GM21619 (cell line): ENCODE measurements around the gene FERMT2.

Experiments used
- ATAC-seq: cut with Tn5 transposase; IDR thresholded peaks from one replicate; pipeline ENCODE4 v1.9.1; 2021; ENCODE audit not compliant: unreplicated experiment

FERMT2 gene

GRCh38 chr14:52950898-52951680, at the start of gene FERMT2:
Gene FERMT2, minus strand, starts transcription at chr14:52951050. Its CDS starts 482 bp downstream, at chr14:52950568.
- peak; percentile 44 for ATAC-seq

- ATAC-seq = no peak
Observed at GRCh38 chr14:52998376-52999015, 47.6 kb upstream of the FERMT2 start.

- ATAC-seq = no peak
Observed at GRCh38 chr14:52996493-52996892, 45.6 kb upstream of the FERMT2 start.

- no peak for ATAC-seq
Observed at GRCh38 chr14:52995998-52996397, 45.1 kb upstream of the FERMT2 start.

- ATAC-seq = no peak
Observed at GRCh38 chr14:52992236-52992870, 41.5 kb upstream of the FERMT2 start.

GRCh38 chr14:52988139-52988538, 37.3 kb upstream of the FERMT2 start:
- no peak for ATAC-seq

- no peak for ATAC-seq
Observed at GRCh38 chr14:52987514-52987913, 36.7 kb upstream of the FERMT2 start.

GRCh38 chr14:52987042-52987441, 36.2 kb upstream of the FERMT2 start:
- ATAC-seq = no peak

- ATAC-seq = no peak
Observed at GRCh38 chr14:52977798-52978197, 26.9 kb upstream of the FERMT2 start.

GRCh38 chr14:52974406-52974805, 23.6 kb upstream of the FERMT2 start:
- ATAC-seq = no peak

GRCh38 chr14:52961060-52961639, 10.3 kb upstream of the FERMT2 start:
- no peak for ATAC-seq

GRCh38 chr14:52960627-52961026, 9.8 kb upstream of the FERMT2 start:
- ATAC-seq = no peak

- ATAC-seq = no peak
Observed at GRCh38 chr14:52954346-52955214, 3.7 kb upstream of the FERMT2 start.

GRCh38 chr14:52951681-52952554, 1.1 kb upstream of the FERMT2 start:
- ATAC-seq = no peak

- ATAC-seq = peak; percentile 42
Observed at GRCh38 chr14:52950410-52950897, 396 bp downstream of the FERMT2 start.

GRCh38 chr14:52949711-52950409, 990 bp downstream of the FERMT2 start:
- no peak for ATAC-seq

- no peak for ATAC-seq
Observed at GRCh38 chr14:52949249-52949648, 1.6 kb downstream of the FERMT2 start.

- ATAC-seq = no peak
Observed at GRCh38 chr14:52948836-52949235, 2.0 kb downstream of the FERMT2 start.

GRCh38 chr14:52948039-52948438, 2.8 kb downstream of the FERMT2 start:
- ATAC-seq = no peak
